HepG2 (cell line): ENCODE measurements around the gene GPRIN2. TPM values are rescaled to one million over a fixed set of nuclear protein-coding genes. Genes with fewer than 3 reads are reported as not detected.
"Not testable (repeated sequence)": the region's sequence is repeated elsewhere in the genome, so short reads cannot be mapped to it uniquely, and the experiment has no call there.

Experiments used
- ATAC-seq: fragments of 200-7000 bp; cut with Tn5 transposase; 3 replicates; pipeline ENCODE4 v1.9.1; 2020; ENCODE audit warnings: mild to moderate bottlenecking, moderate library complexity
- BruUV-seq: library from RNA; stranded (reverse); fragments of 400-500 nt; replicated peaks from 2 replicates; lab custom pipeline; 2021; lab: Mats Ljungman, UMichigan
- CTCF ChIA-PET: fragments of 300-600 bp; formaldehyde crosslinking; extraction: SDS; loops from one replicate; lab custom pipeline; 2021; ENCODE audit warnings: low total read pairs, inconsistent platforms, low intra/inter-chr PET ratio; lab: Yijun Ruan, JAX
- POLR2A ChIA-PET: fragments of 350-600 bp; sonication (Branson Sonifier 250); formaldehyde crosslinking; loops from one replicate; lab custom pipeline; 2020; ENCODE audit warnings: antibody characterized with exemption, inconsistent platforms; lab: Yijun Ruan, JAX
- DNase-seq: peaks from one replicate; pipeline ENCODE4 v3.0.0-alpha.2; 2015; ENCODE audit warnings: low spot score
- FAIRE-seq: peaks from 3 replicates; lab custom pipeline; 2011; peaks lifted over from hg19 to GRCh38; lab: Jason Lieb, UNC
- H2AFZ ChIP-seq: one replicate; pipeline ENCODE4 v1.6.1; 2011; ENCODE audit warnings: low read length, inconsistent platforms
- H3K27ac ChIP-seq: fragments of 300-600 bp; 3 replicates; pipeline ENCODE4 v1.8.0; 2011; ENCODE audit warnings: mixed run types, mild to moderate bottlenecking, mixed read lengths, low read length, inconsistent platforms; ENCODE audit not compliant: insufficient read depth; ENCODE audit errors: extremely low read length
- H3K27me3 ChIP-seq, 2 experiments: fragments of 200-600 bp in 1 of 2; 2 replicates in 1 of 2; 3 replicates in 1 of 2; pipeline versions ENCODE4 v1.6.0 to v1.8.0; 2011; ENCODE audit warnings: low read length in 2 of 2, mild to moderate bottlenecking in 2 of 2, moderate library complexity in 2 of 2, inconsistent platforms in 1 of 2; ENCODE audit not compliant: insufficient read depth in 2 of 2, control insufficient read depth in 1 of 2
- H3K36me3 ChIP-seq, 2 experiments: fragments of 200-600 bp in 1 of 2; replicated peaks in 1 of 2; 2 replicates in 1 of 2; 3 replicates in 1 of 2; pipeline versions ENCODE4 v1.5.1 to v1.8.0; 2011; ENCODE audit warnings: low read length in 2 of 2, inconsistent platforms in 1 of 2; ENCODE audit not compliant: insufficient read depth in 2 of 2, control insufficient read depth in 1 of 2
- H3K4me1 ChIP-seq: 2 replicates; pipeline ENCODE4 v1.5.1; 2012; ENCODE audit warnings: low read length, inconsistent platforms; ENCODE audit not compliant: insufficient read depth
- H3K4me2 ChIP-seq: 2 replicates; pipeline ENCODE4 v1.6.0; 2011; ENCODE audit warnings: low read depth, low read length, inconsistent platforms
- H3K4me3 ChIP-seq, 3 experiments: fragments of 200-600 bp in 1 of 3; sonication (generic), shearing (Covaris generic) in 1 of 3; replicated peaks in 1 of 3; 2 replicates each; pipeline ENCODE4 v1.5.1; 2011 to 2016; ENCODE audit warnings: low read length in 3 of 3, inconsistent platforms in 2 of 3, low read depth in 2 of 3, mild to moderate bottlenecking in 2 of 3, control low read depth in 1 of 3, mixed read lengths in 1 of 3; ENCODE audit not compliant: insufficient read depth in 1 of 3
- H3K79me2 ChIP-seq: one replicate; pipeline ENCODE4 v1.6.1; 2011; ENCODE audit warnings: low read length, inconsistent platforms; ENCODE audit not compliant: insufficient read depth
- H3K9ac ChIP-seq: 2 replicates; pipeline ENCODE4 v1.6.0; 2011; ENCODE audit warnings: mild to moderate bottlenecking, low read depth, low read length, inconsistent platforms; ENCODE audit not compliant: insufficient read depth
- H3K9me3 ChIP-seq: 2 replicates; pipeline ENCODE4 v1.5.1; 2012; ENCODE audit warnings: mild to moderate bottlenecking, low read length
- H4K20me1 ChIP-seq: 2 replicates; pipeline ENCODE4 v1.6.0; 2011; ENCODE audit warnings: inconsistent platforms, mild to moderate bottlenecking, low read length, moderate library complexity; ENCODE audit not compliant: insufficient read depth
- WGBS: methylation state at CpG from one replicate; pipeline ENCODE4 v1.1.6; 2017; ENCODE audit warnings: low lambda C conversion rate; 5-methylcytosine and 5-hydroxymethylcytosine counted together
- in situ Hi-C: cut with HindIII; loops from 2 replicates; pipeline ENCODE4 v1.10.0; 2017; ENCODE audit warnings: low pct_unique_long_range_greater_than_20kb; ENCODE audit not compliant: extremely low pct_ligation_motif_present
- intact Hi-C: fragments of 100-400 bp; cut with micrococcal nuclease; formaldehyde crosslinking; loops from one replicate; pipeline ENCODE4 v1.10.0; 2022; ENCODE audit not compliant: unreplicated experiment
- polyA plus RNA-seq, 8 experiments: library from polyadenylated mRNA; depleted of rRNA in 3 of 8; stranded (reverse) in 7 of 8; unstranded in 1 of 8; fragments of >200 nt; fragmentation: Illumina TruSeq in 4 of 8; extraction: Trizol in 4 of 8; gene quantifications; 2 replicates each; pipeline versions ENCODE4 v1.2.1 to v1.2.3, GENCODE V29; 2011 to 2016; ENCODE audit warnings: low read depth in 4 of 8, missing spikeins in 1 of 8, mixed read lengths in 1 of 8; ENCODE audit not compliant: insufficient read depth in 1 of 8
- total RNA-seq, 5 experiments: library from RNA; depleted of rRNA; stranded (reverse); fragments of >200 nt; fragmentation: Illumina TruSeq; extraction: Trizol; gene quantifications; 2 replicates each; pipeline ENCODE4 v1.2.3, GENCODE V29; 2016; ENCODE audit warnings: low read depth in 1 of 5
- TF ChIP-seq, protein P1 (sequence below): IDR thresholded peaks from 2 replicates; pipeline ENCODE4 v1.4.0; 2020; ENCODE audit warnings: mild to moderate bottlenecking, missing genetic modification reagents

Gene GPRIN2
- total and polyA plus RNA-seq, 2 of the 13 experiments (the other 11 are each of a cell fraction or from before 2014, with no cell fraction given): not detected

DNA sequence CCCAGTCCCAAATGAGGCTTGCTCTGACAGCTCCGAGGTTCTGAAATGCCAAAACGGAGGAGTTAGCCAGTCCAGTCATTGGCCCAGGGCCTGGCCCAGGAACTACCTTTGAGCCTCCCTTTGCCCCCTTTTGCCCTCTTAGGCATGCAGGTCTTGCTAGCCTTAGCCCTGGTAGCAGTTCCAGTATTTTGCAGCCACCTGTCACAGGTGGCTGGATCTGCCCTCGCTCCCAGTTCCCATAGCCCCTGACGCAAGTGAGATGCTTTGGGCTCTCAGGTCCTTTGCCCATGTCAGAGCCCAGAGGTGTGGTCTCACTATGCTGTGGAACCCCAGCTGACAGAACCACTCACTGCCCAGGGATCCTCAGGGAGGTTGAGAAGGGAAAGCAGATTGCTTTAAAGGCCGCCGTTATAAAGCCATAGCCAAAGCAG, 42.0 kb downstream of the GPRIN2 start:
- no peaks in the 10 kb centered on the region for H3K9me3 ChIP-seq
- no peak overlapping the region for H3K4me2 ChIP-seq
- no peaks in the 10 kb centered on the region for H4K20me1 ChIP-seq
- H3K27ac ChIP-seq: no peak overlapping the region
- POLR2A ChIA-PET: no interaction called here
- WGBS: 22% methylated on average over 6 of the region's 6 CpGs
- 0 out of 5 replicates have a peak, but pooled peaks cover 0 to 15% of the 10 kb centered on the region in 2 experiments for H3K27me3 ChIP-seq
- H3K79me2 ChIP-seq: no peaks in the 10 kb centered on the region
- TF ChIP-seq, protein P1, sequence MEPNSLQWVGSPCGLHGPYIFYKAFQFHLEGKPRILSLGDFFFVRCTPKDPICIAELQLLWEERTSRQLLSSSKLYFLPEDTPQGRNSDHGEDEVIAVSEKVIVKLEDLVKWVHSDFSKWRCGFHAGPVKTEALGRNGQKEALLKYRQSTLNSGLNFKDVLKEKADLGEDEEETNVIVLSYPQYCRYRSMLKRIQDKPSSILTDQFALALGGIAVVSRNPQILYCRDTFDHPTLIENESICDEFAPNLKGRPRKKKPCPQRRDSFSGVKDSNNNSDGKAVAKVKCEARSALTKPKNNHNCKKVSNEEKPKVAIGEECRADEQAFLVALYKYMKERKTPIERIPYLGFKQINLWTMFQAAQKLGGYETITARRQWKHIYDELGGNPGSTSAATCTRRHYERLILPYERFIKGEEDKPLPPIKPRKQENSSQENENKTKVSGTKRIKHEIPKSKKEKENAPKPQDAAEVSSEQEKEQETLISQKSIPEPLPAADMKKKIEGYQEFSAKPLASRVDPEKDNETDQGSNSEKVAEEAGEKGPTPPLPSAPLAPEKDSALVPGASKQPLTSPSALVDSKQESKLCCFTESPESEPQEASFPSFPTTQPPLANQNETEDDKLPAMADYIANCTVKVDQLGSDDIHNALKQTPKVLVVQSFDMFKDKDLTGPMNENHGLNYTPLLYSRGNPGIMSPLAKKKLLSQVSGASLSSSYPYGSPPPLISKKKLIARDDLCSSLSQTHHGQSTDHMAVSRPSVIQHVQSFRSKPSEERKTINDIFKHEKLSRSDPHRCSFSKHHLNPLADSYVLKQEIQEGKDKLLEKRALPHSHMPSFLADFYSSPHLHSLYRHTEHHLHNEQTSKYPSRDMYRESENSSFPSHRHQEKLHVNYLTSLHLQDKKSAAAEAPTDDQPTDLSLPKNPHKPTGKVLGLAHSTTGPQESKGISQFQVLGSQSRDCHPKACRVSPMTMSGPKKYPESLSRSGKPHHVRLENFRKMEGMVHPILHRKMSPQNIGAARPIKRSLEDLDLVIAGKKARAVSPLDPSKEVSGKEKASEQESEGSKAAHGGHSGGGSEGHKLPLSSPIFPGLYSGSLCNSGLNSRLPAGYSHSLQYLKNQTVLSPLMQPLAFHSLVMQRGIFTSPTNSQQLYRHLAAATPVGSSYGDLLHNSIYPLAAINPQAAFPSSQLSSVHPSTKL: no peak
- CTCF ChIA-PET: no interaction called here
- H2AFZ ChIP-seq: no peak overlapping the region
- no TSS peak for BruUV-seq
- no peaks in the 10 kb centered on the region for H3K4me1 ChIP-seq
- FAIRE-seq: no peak
- ATAC-seq: no peak
- no peak overlapping the region for H3K9ac ChIP-seq
- intact Hi-C loops: no loop called here
- H3K36me3 ChIP-seq: no peaks in the 10 kb centered on the region
- H3K4me3 ChIP-seq: no peak overlapping the region
- DNase-seq: no peak
- in situ Hi-C loops: no loop called here

- intact Hi-C loops, H3K27ac ChIP-seq, H2AFZ ChIP-seq, H3K4me2 ChIP-seq, DNase-seq, in situ Hi-C loops, H3K36me3 ChIP-seq, POLR2A ChIA-PET, H3K9me3 ChIP-seq, H3K79me2 ChIP-seq, H3K4me3 ChIP-seq, CTCF ChIA-PET, H3K9ac ChIP-seq, H3K4me1 ChIP-seq, BruUV-seq, H4K20me1 ChIP-seq, FAIRE-seq: not testable (repeated sequence)
- WGBS: no CpG with 5 or more reads among the region's 8 CpGs
- ATAC-seq: peak; percentile 23; the same call in 1 of the 3 replicates
- H3K27me3 ChIP-seq: 0 out of 5 replicates have a peak, but pooled peaks cover 0 to 15% of the 10 kb centered on the region in 2 experiments
These were observed 43.1 kb downstream of the GPRIN2 start for GRCh38 chr10:46513333-46513732.

DNA sequence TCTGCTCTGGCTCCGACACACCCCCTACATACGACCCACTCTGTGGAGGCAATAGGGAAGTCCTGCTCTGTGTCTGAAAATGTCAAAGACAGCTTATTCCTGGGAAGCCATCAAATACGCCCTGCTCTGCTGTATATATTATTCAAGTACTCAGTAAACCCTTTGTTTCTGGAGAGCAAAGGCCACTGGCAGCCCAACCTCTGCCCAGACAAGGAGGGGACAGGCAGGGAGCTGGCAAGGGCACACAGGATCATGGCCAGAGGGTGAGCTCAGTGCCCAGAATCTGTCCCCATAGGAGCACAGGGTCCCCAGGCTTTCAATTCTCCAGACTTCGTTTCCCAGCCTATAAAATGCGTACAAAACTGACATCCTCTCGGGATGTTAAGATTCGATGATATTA, 43.7 kb downstream of the GPRIN2 start:
- H3K9me3 ChIP-seq, H3K79me2 ChIP-seq, CTCF ChIA-PET, DNase-seq, in situ Hi-C loops, H3K9ac ChIP-seq, H3K36me3 ChIP-seq, H2AFZ ChIP-seq, H3K4me3 ChIP-seq, BruUV-seq, H3K4me1 ChIP-seq, FAIRE-seq, H3K4me2 ChIP-seq, H4K20me1 ChIP-seq, POLR2A ChIA-PET, H3K27ac ChIP-seq, intact Hi-C loops, ATAC-seq: not testable (repeated sequence)
- WGBS: 46% methylated on average over 2 of the region's 7 CpGs
- H3K27me3 ChIP-seq: 0 out of 5 replicates have a peak, but pooled peaks cover 0 to 15% of the 10 kb centered on the region in 2 experiments
